Measurements from ENCODE around the gene ATP13A4. TPM values are rescaled to one million over a fixed set of nuclear protein-coding genes. Genes with fewer than 3 reads are reported as not detected.

Gene ATP13A4
- total RNA-seq, 2 donors from 2014 or later = 0.57 to 1.3 TPM

DNA sequence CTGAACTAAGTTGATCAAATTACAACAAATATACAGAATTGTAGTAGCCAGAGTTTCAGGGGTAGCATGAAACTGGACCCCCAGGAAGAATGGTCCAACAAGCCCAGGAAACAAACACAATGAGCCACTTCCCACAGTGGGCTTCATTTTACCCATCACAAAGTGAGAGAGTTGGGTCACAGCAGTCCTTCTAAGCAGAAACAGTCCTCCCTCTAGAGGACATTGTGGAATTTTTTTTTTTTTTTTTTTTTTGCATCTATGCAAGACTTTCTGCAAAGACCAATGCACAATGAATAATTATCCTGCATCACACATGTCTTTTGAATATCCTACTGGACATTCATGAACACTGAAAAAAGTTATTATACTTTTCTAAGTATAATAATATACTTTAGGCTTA is 102.4 kb downstream of the ATP13A4 start:
- Histone ChIP-seq H3K4me3 (ENCODE audit: low read length) (no peak overlapping the region), H3K9ac (ENCODE audit: extremely low read depth, low read length, poor library complexity, severe bottlenecking) (no peak overlapping the region), H3K9me3 (ENCODE audit: control insufficient read depth, low read length) (no peaks in the 10 kb centered on the region), H3K4me1 (ENCODE audit: control insufficient read depth, insufficient read depth, low read length) (no peaks in the 10 kb centered on the region), H3K27ac (ENCODE audit: low read depth, low read length) (no peak overlapping the region), H3K27me3 (ENCODE audit: control insufficient read depth, insufficient read depth, low read length, poor library complexity, severe bottlenecking) (no peaks in the 10 kb centered on the region), H3K36me3 (ENCODE audit: control insufficient read depth, insufficient read depth, low read length) (no peaks in the 10 kb centered on the region)
- H3K36me3 Mint-ChIP-seq (ENCODE audit: low read depth) = no peaks in the 10 kb centered on the region
- no peak overlapping the region for H3K27ac Mint-ChIP-seq
- no peaks in the 10 kb centered on the region for H3K9me3 Mint-ChIP-seq
- no peaks in the 10 kb centered on the region for H3K27me3 Mint-ChIP-seq (ENCODE audit: insufficient read depth)
- no peak overlapping the region for H3K4me3 Mint-ChIP-seq
- TF ChIP-seq, protein P1, sequence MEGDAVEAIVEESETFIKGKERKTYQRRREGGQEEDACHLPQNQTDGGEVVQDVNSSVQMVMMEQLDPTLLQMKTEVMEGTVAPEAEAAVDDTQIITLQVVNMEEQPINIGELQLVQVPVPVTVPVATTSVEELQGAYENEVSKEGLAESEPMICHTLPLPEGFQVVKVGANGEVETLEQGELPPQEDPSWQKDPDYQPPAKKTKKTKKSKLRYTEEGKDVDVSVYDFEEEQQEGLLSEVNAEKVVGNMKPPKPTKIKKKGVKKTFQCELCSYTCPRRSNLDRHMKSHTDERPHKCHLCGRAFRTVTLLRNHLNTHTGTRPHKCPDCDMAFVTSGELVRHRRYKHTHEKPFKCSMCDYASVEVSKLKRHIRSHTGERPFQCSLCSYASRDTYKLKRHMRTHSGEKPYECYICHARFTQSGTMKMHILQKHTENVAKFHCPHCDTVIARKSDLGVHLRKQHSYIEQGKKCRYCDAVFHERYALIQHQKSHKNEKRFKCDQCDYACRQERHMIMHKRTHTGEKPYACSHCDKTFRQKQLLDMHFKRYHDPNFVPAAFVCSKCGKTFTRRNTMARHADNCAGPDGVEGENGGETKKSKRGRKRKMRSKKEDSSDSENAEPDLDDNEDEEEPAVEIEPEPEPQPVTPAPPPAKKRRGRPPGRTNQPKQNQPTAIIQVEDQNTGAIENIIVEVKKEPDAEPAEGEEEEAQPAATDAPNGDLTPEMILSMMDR (conservative IDR thresholded peaks at IDR 0.05) = peak; percentile 76
- DNase-seq = no peak
- peaks cover 3% of the 10 kb centered on the region for H3K4me1 Mint-ChIP-seq

DNA sequence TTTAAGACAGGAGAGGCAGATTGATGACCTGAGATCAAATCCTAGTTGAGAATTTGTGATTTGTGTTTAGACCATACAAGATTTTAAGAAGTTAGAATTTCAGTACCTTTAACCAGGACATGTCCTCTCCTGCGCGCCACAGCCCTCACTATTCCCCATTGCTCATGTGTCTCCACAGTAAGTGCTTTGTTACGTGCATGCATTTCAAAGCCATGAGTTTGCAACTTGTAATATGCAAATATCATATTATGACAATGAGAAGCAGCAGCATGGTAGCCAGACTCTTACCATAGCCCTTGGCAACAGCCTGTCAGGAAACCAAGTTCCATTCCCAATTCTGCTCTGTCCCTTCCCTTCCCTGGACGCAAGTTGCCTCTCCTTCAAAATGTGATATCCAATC is 102.8 kb downstream of the ATP13A4 start:
- no peak overlapping the region for H3K9ac ChIP-seq (ENCODE audit: extremely low read depth, low read length, poor library complexity, severe bottlenecking)
- H3K9me3 ChIP-seq (ENCODE audit: control insufficient read depth, low read length) = no peaks in the 10 kb centered on the region
- no peaks in the 10 kb centered on the region for H3K27me3 ChIP-seq (ENCODE audit: control insufficient read depth, insufficient read depth, low read length, poor library complexity, severe bottlenecking)
- H3K36me3 ChIP-seq (ENCODE audit: control insufficient read depth, insufficient read depth, low read length) = no peaks in the 10 kb centered on the region
- H3K4me3 ChIP-seq (ENCODE audit: low read length) = no peak overlapping the region
- Mint-ChIP-seq H3K4me1 (peaks cover 3% of the 10 kb centered on the region), H3K27ac (no peak overlapping the region), H3K36me3 (ENCODE audit: low read depth) (no peaks in the 10 kb centered on the region), H3K4me3 (no peak overlapping the region), H3K9me3 (no peaks in the 10 kb centered on the region), H3K27me3 (ENCODE audit: insufficient read depth) (no peaks in the 10 kb centered on the region)
- 85 to 94% methylated on average over 2 to 4 of the region's 4 CpGs for WGBS, 2 experiments (ENCODE audit: insufficient coverage in 1 of 2, insufficient read length in 1 of 2)
- TF ChIP-seq, protein P1 (conservative IDR thresholded peaks at IDR 0.05) = no peak
- no peak overlapping the region for H3K27ac ChIP-seq (ENCODE audit: low read depth, low read length)
- H3K4me1 ChIP-seq (ENCODE audit: control insufficient read depth, insufficient read depth, low read length) = no peaks in the 10 kb centered on the region
- no peak for DNase-seq

DNA sequence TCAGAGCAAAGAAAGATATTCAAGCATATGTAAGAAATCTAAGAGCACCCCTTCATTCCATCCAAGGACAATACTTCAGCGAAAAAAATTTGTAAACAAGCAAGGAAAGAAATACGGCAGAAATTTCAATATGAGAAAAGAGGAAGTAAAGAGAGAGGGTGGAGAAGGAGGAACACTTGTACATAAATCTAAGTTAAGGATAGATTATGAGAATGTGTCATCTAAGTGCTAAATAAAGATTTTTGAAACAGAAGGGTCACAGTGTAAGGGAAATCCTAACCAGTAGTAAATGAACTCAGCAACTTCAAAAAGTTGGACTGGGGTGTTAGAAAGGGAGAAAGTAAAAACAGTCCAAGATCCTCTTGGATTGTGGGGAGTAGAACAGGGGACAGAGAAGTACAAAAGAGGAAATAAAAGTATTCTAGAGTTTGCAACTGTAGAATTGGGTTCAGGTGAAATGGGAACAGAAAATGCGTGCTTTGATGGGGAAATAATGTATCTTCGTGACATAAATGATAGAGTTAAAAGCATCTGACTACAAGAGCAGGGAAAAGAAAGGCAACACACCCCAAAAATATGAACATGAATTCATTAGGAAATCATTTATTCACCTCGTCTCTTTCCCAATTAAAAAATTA is 107.6 kb downstream of the ATP13A4 start:
- TF ChIP-seq, protein P1 (conservative IDR thresholded peaks at IDR 0.05) = no peak
- Mint-ChIP-seq H3K36me3 (ENCODE audit: low read depth) (no peaks in the 10 kb centered on the region), H3K4me1 (peaks cover 3% of the 10 kb centered on the region), H3K4me3 (no peak overlapping the region), H3K9me3 (no peaks in the 10 kb centered on the region), H3K27me3 (ENCODE audit: insufficient read depth) (no peaks in the 10 kb centered on the region), H3K27ac (no peak overlapping the region)
- no peaks in the 10 kb centered on the region for H3K9me3 ChIP-seq (ENCODE audit: control insufficient read depth, low read length)
- H3K27ac ChIP-seq (ENCODE audit: low read depth, low read length) = no peak overlapping the region
- H3K4me3 ChIP-seq (ENCODE audit: low read length) = no peak overlapping the region
- DNase-seq = no peak
- H3K36me3 ChIP-seq (ENCODE audit: control insufficient read depth, insufficient read depth, low read length) = no peaks in the 10 kb centered on the region
- no peaks in the 10 kb centered on the region for H3K27me3 ChIP-seq (ENCODE audit: control insufficient read depth, insufficient read depth, low read length, poor library complexity, severe bottlenecking)
- no peak overlapping the region for H3K9ac ChIP-seq (ENCODE audit: extremely low read depth, low read length, poor library complexity, severe bottlenecking)
- H3K4me1 ChIP-seq (ENCODE audit: control insufficient read depth, insufficient read depth, low read length) = no peaks in the 10 kb centered on the region
- 95 to 98% methylated on average over 2 to 5 of the region's 5 CpGs for WGBS, 2 experiments (ENCODE audit: insufficient coverage in 1 of 2, insufficient read length in 1 of 2)

All from endodermal cell (in vitro differentiated cells).